Osteoblast (primary cell): Measurements from ENCODE around the gene CHKA. TPM values are rescaled to one million over a fixed set of nuclear protein-coding genes. Genes with fewer than 3 reads are reported as not detected.
A peak's percentile ranks its signal among the peaks of the same experiment; 100 is the strongest.

Experiments
- DNase-seq: peaks from one replicate; pipeline ENCODE4 v3.0.0; 2011; ENCODE audit warnings: low spot score, mixed read lengths; ENCODE audit not compliant: insufficient read length; ENCODE audit errors: missing footprints
- H2AFZ ChIP-seq: 2 replicates; pipeline ENCODE4 v1.6.0; 2011; ENCODE audit warnings: mild to moderate bottlenecking, low read length
- H3K27ac ChIP-seq: 2 replicates; pipeline ENCODE4 v1.5.1; 2011; ENCODE audit warnings: mild to moderate bottlenecking, low read depth, low read length, moderate library complexity
- H3K27me3 ChIP-seq: 2 replicates; pipeline ENCODE4 v1.6.0; 2012; ENCODE audit warnings: mild to moderate bottlenecking, control low read depth, inconsistent platforms, low read length, moderate library complexity; ENCODE audit not compliant: insufficient read depth
- H3K36me3 ChIP-seq: 2 replicates; pipeline ENCODE4 v1.5.1; 2011; ENCODE audit warnings: mild to moderate bottlenecking, low read length, control low read depth, moderate library complexity; ENCODE audit not compliant: insufficient read depth
- H3K4me1 ChIP-seq: 2 replicates; pipeline ENCODE4 v1.5.1; 2011; ENCODE audit warnings: mild to moderate bottlenecking, low read length, control low read depth, moderate library complexity; ENCODE audit not compliant: insufficient read depth
- H3K4me2 ChIP-seq: 2 replicates; pipeline ENCODE4 v1.6.0; 2011; ENCODE audit warnings: mild to moderate bottlenecking, low read length; ENCODE audit not compliant: insufficient read depth
- H3K4me3 ChIP-seq: fragments of 200-600 bp; sonication (generic); 3 replicates; pipeline ENCODE4 v1.5.1; 2012; ENCODE audit warnings: mild to moderate bottlenecking, low read length, inconsistent platforms; ENCODE audit not compliant: insufficient read depth
- H3K79me2 ChIP-seq: 2 replicates; pipeline ENCODE4 v1.6.0; 2012; ENCODE audit warnings: mild to moderate bottlenecking, low read length, control low read depth, inconsistent platforms; ENCODE audit not compliant: insufficient read depth
- H3K9me3 ChIP-seq: 2 replicates; pipeline ENCODE4 v1.5.1; 2011; ENCODE audit warnings: low read depth, low read length, control low read depth
- H4K20me1 ChIP-seq: 2 replicates; pipeline ENCODE4 v1.6.0; 2012; ENCODE audit warnings: mild to moderate bottlenecking, low read length, control low read depth; ENCODE audit not compliant: insufficient read depth
- CTCF ChIP-seq: IDR thresholded peaks from 2 replicates; pipeline ENCODE4 v1.5.1; 2011; ENCODE audit warnings: mild to moderate bottlenecking, low read depth, low read length, moderate library complexity; ENCODE audit errors: extremely low read depth
- small RNA-seq: library from RNA; depleted of rRNA; stranded (forward); fragments of <200 nt; gene quantifications from one replicate; pipeline ENCODE3, GENCODE V24; 2012
- total RNA-seq: library from RNA; depleted of rRNA; stranded (reverse); fragments of >200 nt; gene quantifications from 2 replicates; pipeline ENCODE4 v1.2.3, GENCODE V29; 2012

The CHKA gene
- total RNA-seq, 1 donor = 29.0 TPM

GRCh38 chr11:68003846-68004550 lies 117.2 kb downstream of the CHKA start, which contains the start of gene UNC93B1:
Gene UNC93B1 (minus strand): TSS chr11:68004097. CDS start chr11:68004043, 54 bp downstream.
- Histone ChIP-seq H3K27ac (no peak within 1 kb of the TSS), H3K36me3 (no peaks in the 10 kb centered on the region), H3K4me1 (peaks cover 3% of the 10 kb centered on the region), H3K4me3 (peak within 1 kb of the TSS; percentile 74), H2AFZ (peak within 1 kb of the TSS; percentile 72), H3K4me2 (peak within 1 kb of the TSS; percentile 79), H3K79me2 (no peaks in the 10 kb centered on the region), H4K20me1 (no peaks in the 10 kb centered on the region), H3K27me3 (no peaks in the 10 kb centered on the region), H3K9me3 (no peaks in the 10 kb centered on the region)
- no peak for TF ChIP-seq CTCF
- peak; percentile 99 for DNase-seq

GRCh38 chr11:68002938-68003845 lies 118.0 kb downstream of the CHKA start:
- Histone ChIP-seq H3K4me2 (peak overlapping the region; percentile 79), H3K27ac (no peak overlapping the region), H3K36me3 (no peaks in the 10 kb centered on the region), H3K4me1 (peaks cover 3% of the 10 kb centered on the region), H3K4me3 (peak overlapping the region; percentile 74), H3K27me3 (no peaks in the 10 kb centered on the region), H3K79me2 (no peaks in the 10 kb centered on the region), H4K20me1 (no peaks in the 10 kb centered on the region), H3K9me3 (no peaks in the 10 kb centered on the region), H2AFZ (peak overlapping the region; percentile 51)
- no peak for TF ChIP-seq CTCF
- peak; percentile 89 for DNase-seq

Small RNA genes within 50 kb of the gene (small RNA-seq; reads per million reads assigned to genes)
- not detected for gene MIR6753

Other genes starting within 250 kb of the CHKA start
- 36.5 and 39.8 TPM in 2 replicates for gene UNC93B1, start 117.3 kb downstream of the CHKA start, total RNA-seq
- gene ALDH3B1, start 111.1 kb downstream of the CHKA start, total RNA-seq = 59.5 and 63.0 TPM in 2 replicates
- gene NDUFS8, start 90.7 kb downstream of the CHKA start, total RNA-seq = 60.7 and 73.1 TPM in 2 replicates
- gene TCIRG1, start 82.4 kb downstream of the CHKA start, total RNA-seq = 85.4 and 87.5 TPM in 2 replicates
- 27.1 and 29.8 TPM in 2 replicates for gene KMT5B, start 91.9 kb upstream of the CHKA start, total RNA-seq
- gene C11orf24, start 150.6 kb upstream of the CHKA start, total RNA-seq = 37.7 and 40.5 TPM in 2 replicates
- gene LRP5, start 191.2 kb upstream of the CHKA start, total RNA-seq = 16.3 and 18.6 TPM in 2 replicates